Stimulated activated CD8-positive, alpha-beta memory T cell treated with anti-CD3 and anti-CD28 coated beads, Interleukin-7, amount 100 ng/mL, for 48 hours (primary cell): Measurements from ENCODE around the gene UFSP2.

ENCODE experiments used
- DNase-seq, 2 donors: peaks; one replicate each; pipeline ENCODE4 v3.0.0-alpha.2; 2020; ENCODE audit warnings: low read depth in 1 of 2; ENCODE audit errors: extremely low read depth in 1 of 2

UFSP2 gene, protein sequence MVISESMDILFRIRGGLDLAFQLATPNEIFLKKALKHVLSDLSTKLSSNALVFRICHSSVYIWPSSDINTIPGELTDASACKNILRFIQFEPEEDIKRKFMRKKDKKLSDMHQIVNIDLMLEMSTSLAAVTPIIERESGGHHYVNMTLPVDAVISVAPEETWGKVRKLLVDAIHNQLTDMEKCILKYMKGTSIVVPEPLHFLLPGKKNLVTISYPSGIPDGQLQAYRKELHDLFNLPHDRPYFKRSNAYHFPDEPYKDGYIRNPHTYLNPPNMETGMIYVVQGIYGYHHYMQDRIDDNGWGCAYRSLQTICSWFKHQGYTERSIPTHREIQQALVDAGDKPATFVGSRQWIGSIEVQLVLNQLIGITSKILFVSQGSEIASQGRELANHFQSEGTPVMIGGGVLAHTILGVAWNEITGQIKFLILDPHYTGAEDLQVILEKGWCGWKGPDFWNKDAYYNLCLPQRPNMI

DNA sequence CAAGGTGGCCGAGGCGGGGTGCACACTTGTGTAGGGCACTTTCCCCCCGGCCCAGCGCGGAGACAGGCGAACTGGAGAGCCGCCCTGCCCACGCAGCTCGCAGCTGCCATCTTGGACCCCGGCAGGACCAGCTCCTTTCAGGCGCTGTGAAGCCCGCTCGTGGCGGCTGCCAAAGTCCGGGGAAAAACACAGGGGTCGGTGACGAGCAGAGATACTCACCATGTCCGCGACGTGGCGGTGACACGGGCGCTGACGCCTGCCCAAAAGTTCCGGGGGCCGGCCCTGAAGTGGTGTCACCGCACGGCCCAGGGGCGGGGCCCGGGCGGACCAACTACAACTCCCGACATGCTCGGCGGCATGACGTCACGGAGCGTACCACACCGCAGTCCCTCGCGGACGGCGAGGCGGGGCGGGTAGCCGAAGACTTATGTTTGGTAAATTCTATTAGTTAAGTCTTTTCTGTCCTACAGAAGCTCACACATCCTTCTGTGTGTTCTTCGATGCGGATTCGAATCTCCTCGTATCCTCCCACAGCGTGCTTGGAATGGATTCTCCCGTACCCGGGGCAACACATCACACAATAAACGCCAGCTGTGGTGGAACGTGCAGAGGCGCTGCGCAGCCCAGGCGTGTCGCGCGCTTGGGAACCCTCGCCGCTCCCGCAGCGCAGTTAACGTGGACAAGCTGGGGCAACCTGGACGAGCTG, at the start of gene UFSP2:
TSS of gene UFSP2 (minus strand) at position 318 of the 706 bp plus-strand sequence. CDS start at position 222, 96 bp downstream.
- peak; percentile 71 to 79 for DNase-seq

DNA sequence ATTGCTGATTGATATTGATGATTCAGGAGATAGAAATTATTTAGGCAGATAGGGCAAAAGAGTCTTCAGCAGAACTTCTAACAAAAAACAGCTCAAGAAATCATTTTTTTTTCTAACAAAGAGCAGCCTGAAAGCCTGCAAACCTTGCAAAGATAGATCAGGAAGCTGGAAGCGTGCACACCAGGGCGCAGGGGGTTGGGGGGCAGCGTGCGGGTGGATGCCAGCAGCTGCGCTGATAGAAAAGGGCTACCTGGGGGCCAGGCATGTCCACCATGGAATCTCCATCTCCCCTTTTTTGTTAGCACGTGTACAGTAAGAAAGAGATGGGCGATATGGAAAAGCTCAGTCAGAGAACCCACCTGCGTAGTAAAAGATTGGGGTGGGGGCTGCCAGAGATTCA, 47.5 kb upstream of the UFSP2 start:
- DNase-seq = no peak

DNA sequence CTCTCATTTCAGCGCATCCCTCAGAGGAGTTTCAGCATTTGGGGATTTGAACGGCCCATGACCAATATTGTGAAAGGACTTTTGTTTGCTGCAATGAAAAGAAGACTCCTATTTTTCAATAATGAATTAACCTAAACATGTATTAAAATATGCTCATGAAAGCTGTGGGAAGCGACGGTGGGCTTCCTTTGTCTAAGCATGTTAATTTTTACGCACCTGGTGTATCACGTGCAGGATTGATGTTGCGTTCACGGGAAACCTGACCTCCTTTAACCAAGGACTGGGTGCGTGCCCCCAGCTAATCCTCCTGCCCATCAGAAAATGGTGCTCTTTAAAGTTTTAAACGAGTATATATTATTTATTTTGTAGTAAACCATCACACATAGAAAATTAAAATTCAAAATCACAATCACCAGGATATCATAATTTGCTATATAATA, 46.4 kb upstream of the UFSP2 start:
- DNase-seq = no peak

DNA sequence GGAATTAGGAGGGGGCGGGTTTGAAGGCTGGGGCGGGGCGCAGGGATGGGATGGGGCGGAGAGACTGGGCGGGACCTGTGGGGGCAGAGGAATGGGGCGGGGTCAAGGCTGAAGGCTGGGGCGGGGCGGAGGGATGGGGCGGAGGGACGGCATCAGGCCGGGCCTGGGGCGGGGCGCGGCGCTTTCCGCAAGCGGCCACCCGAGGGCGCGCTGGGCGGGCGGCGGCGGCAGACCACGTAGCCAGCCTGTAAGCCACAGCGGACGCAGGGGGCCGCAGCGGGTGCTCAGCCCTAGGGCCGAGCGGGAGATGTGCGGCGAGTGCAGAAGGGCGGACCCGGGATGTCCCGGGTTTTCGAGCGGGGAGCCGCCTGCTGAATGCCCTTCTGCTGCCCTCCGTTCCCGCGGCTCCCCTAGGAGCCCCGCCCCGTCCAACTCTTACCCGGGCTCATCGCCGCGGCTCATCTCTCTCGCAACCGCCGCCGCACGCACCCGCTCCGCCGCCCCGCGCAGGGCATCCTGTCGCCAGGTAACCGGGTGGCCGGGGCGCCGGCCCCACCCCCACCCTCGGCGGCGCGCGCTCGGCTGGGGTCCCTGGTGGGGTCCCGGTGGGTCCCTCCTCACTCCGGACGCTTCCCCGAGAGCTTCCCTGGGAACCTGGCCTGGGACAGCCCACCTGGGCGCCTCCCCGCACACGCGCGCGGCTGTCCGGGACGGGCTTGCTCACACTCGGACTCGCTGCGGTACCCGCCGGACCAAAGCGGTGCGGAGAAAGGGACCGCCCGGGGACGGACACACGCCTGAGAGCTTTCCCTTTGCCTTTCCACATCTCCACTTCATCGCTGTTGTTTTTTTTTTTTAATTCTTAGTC, 45.7 kb upstream of the UFSP2 start, which contains the start of gene CCDC110:
TSS of gene CCDC110 (minus strand) at position 499 of the 868 bp plus-strand sequence. CDS start at position 449, 50 bp downstream.
- peak; percentile 67 to 78 for DNase-seq

DNA sequence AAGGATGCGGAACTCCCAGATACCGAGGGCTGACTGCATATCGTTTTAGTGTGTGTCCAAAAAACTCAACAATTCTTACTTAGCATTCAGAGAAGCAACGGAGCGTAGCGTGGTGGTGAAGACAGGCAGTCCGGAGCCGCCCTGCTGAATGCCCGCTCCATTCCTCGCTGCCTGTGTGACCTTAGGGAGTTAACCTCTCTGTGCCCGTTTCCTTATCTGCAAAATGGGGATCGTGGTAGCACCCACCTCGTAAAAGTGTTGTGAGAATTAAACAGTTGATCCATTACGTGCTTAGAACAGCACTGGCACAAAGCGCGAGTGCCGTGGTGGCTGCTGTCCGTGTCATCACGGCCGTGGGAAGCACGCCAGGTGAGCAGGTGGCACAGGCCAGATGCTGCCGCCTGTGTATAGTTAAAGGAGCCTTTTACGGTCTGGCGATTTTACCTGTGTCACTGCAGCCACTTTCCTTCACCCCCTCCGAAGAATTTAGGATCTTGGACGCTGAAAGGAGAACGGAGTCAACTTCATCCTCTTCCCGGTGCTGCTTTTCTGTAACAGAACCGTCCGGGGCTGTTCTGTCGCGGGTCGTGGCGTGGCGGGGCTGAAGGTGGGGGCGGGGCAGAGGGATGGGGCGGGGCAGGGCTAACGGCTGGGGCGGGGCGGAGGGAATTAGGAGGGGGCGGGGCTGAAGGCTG, 44.9 kb upstream of the UFSP2 start:
- peak in 1 of 2 donors; percentile 2 for DNase-seq

DNA sequence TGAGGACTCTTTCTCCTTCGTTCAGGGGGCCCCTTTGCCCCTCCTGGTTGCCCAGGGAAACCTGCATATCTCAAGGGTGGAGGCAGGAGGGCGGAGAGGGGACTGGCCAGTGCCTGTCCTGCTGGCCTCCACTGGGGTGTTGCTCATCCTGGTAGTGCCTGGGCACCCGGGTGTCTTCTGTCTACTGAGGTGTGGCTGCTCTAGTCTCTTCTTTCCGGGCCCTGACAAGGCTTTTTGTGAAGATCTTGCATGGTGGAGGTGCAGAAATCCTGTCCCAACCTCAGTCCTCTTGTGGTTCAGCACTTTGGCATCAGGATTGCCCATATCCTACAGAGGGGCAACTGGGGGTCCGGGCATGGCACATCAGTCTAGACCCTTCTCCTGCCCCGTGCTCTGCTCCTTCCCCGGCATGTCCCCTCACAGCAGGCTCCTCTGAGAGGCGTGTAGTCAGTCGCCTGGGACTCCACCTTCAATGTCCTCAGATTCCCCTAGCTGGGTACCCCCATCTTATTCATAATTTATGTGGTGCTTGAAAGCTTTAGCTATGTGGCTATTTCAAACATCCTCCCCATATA, 43.9 kb upstream of the UFSP2 start:
- DNase-seq = no peak

DNA sequence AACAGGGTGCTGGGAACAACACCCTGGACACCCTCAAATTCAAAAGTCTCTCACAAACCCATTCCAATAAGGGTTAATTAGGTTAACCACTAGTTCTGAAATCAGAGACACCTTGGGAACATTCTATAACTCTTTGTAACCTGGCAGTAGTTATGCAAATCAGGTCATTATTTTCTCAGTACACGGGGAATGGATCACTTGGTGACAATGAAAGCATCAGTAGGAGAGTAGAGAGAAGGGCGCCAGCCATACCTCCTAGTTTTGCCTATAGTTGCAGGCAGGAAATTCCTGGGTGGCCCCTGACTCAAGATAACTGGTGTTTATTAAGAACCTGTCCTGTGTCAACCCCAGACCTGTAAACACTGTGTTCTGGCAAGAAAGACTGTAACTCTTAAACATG, 43.2 kb upstream of the UFSP2 start:
- no peak for DNase-seq

DNA sequence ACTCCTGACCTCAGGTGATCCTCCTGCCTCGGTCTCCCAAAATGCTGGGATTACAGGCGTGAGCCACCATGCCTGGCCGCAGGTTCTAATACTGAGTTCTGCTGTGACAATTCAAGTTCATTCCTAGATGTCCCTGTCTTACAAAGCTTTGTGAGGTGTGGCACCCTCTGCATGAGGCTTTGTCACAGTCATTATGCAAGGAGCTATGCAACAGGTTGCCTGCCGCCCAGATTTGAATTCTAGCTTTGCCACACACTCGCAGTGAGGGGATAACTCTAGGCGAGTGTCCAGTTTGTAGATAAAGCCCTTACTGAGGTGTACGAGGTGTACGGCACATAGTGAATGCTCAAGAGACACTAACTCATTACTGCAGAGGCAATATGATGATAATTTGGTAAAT, 42.2 kb upstream of the UFSP2 start:
- DNase-seq = no peak

DNA sequence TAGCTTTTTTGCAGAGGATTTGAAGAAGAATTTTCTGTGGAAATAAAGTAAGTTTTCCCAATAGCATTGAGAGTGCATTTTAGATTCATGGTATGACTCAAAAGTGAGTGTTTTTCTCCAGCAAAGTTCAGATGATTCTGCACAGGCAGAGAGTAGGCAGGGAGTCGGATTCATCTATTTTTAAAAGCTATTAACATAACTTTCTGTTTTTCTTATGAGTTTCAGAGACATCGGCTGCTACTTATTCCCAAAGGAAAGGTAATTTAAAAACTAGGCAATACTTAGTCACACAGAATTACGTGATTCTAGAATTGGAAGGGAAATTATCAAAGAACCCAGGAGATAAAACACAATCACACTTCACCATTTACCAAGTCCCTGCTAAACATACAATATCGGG, 41.3 kb upstream of the UFSP2 start:
- DNase-seq = no peak

DNA sequence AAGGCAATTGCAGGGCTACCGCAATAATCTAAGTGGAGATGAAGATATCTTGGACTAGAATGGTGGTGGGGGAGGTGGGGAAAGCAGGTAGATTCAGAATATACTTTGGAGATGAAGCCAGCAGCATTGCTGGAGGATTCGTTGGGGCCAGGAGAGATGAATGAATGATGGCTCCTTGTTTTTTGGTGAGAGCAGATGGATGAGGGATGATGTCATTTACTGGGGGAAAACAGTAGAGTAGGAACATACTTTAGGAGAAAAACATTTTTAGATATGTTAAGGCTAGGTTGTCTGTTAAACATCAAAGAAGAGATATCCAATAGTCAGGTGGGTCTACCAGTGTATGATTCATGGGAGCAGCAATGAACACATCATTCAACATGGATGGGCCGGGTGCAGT, 39.9 kb upstream of the UFSP2 start:
- DNase-seq = no peak

DNA sequence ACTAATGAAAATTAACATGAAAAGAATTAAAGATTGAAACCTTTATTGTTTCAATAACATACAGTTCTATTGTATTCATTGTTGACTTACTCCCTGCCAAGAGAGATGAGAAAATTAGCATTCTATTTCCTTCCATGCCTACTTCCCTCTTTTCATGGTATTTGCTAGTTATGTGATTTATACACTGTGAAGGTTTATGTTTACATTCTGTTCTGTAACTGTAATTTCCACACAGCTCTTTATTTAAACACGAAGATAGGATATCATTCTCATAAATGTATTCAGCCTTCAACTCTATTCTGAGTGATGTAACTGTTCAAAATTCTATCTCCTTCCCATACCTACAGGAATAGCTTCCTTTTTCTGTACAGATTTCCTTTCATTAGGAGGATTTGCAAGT, 39.1 kb upstream of the UFSP2 start:
- DNase-seq = no peak

DNA sequence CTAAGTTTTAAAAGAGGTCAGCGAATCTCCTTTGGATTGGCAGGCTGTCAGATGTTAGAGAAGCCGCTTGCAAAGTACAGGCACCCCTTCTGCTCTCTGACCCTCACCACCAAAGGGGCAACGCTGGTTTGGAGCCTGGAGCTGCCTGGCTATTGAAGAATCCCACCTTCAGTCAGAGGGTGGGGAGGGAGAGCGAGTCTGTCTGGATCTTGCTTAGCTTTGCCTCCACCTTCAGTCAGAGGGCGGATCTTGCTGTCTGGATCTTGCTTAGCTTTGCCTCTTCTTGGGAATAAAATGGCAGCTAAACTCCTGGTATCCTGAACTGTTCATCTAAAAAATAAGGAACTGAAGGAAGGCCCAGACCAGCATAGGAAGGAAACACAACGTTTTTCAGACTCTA, 38.4 kb upstream of the UFSP2 start:
- DNase-seq = no peak

DNA sequence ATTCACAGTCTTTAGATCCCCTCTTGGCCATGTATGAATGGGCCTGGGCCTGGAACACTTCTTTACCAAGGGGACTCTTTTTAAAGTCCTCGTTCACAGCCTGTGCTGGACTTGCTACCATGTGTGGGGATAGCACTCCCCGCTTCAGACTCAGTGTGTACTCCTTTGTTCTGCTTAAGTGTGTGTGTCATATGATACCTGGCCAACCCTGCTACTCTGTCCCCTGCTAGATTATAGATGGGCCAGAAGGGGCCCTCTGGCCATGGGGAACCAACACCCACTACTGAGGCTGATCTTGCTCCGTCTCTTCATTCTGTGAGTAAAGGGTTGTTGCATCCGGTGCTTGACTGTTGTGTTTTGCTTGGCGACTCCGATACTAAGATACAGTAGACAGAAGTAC, 37.8 kb upstream of the UFSP2 start:
- no peak for DNase-seq

DNA sequence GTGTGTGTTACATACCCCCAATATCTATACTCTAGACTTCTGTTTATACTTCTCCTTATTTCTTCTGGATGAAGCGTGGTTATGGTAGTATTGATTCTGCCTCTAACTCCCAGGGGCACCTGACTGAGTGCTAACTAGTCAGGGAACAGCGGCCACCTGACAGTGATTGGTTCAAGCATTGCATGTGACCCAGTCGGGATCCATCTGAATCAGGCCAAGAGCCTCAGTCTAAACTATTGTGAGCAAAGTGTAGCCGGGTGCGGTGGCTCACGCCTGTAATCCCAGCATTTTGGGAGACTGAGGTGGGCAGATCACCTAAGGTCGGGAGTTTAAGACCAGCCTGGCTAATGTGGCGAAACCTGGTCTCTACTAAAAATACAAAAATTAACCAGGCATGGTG, 35.8 kb upstream of the UFSP2 start:
- DNase-seq = no peak

DNA sequence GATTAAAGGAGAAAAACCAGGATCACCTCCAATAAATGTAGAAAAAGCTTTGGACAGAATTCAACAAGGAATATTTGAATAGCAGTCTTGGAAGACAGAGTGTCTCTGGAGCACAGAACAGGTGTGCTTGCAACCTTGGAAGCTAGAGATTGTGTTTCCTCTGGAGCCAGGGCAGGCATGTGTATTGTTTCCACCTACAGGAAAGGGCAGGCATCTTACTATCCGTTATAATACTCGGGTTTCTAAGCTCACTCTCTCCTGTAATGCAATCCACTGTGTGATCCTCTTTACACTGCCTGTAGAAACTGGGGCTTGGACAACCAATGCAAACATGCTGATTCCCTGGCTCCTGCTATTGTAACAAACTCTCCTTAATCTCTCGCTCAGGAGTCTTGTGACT, 31.4 kb upstream of the UFSP2 start:
- no peak for DNase-seq

DNA sequence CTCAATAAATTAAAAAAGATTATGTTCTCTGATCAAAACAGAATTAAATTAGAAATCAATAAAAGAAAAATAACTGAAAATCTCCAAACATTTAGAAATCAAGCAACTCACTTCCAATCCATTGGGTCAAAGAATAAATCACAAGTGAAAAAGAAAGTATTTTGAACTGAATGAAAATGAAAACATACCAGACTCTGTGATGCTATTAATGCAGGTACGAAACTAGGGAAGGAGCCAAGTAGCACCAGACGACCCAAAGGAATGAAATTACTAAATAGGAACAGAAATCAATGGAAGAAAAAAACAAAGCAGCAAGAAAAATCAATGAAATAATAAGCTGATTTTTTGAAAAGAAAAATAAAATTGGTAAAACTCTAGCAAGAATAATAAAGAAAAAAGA, 30.4 kb upstream of the UFSP2 start:
- no peak for DNase-seq

DNA sequence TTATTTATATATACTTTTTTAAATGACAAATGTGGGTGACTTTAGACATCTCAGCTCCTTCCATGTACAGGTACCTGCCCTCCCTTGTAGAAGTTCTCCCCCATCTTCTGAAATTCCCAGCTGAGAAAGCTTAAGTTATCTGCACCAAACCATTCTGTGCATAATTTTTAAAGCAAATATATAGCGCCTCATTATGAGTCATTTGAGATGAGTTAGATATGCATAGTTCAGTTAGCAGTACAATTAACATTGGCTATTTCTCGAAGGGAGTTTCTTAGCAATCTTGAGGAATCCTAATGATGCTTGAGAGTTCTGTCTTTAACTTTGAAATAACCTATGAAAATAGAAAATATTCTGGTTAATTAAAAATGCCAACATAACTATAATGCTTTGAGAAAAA, 19.4 kb upstream of the UFSP2 start:
- DNase-seq = no peak

DNA sequence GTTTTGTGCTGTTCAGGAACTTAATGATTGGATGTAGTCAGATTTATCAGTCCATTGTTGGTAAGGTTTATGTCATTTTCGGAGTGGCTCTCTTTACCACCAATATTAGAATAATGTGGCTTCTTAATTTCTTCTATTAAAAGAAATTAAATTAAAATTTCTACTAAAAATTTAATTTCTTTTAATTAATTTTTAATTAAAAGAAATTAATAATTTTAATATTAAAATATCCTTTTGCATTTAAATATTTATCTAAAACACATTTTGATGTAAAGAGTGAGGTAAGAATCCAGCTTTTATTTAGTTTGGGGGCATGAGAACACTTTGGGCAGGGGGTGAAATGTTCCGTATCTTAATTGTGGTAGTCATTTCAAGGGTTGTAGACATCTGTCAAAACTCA, 15.7 kb upstream of the UFSP2 start:
- no peak for DNase-seq

DNA sequence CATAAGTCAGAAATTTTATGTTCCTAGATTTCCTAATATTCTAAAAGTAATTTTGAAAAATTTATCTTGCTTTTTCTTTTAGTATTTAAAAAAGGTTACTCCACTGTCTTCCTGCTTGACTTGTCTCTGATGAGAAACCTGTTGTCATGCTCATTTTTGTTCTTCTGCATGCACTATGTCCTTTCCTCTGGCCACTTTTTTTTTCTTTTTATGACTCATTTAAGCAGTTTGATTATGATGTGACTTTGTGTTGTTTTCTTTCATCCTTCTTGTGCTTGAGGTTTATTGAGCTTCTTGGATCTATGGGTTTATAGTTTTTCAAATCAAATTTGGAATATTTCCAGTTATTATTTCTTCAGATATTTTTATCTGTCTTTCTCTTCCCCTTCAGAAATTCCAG, 12.0 kb upstream of the UFSP2 start:
- no peak for DNase-seq

DNA sequence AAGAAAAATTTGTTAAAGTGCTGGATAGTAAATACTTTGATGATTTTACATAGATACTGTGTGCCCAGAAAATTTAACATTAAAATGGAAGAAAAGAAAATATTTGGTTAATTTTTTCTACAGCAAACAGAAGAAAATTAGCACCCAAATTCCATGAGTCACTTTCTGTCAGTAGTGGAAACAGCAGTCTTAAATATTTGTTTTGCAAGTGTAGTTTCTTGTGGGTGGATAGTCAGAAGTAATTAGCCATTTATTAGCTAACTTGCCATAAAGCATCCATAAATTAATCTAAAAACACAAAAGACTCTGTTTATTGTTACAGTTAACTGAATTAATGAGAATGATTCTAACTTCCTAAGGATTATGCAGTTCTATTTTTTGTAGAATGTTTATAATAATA, 9.7 kb upstream of the UFSP2 start:
- no peak for DNase-seq
